Mucosa of descending colon (tissue), 3 donors: Measurements from ENCODE around the gene COLGALT1. TPM values are rescaled to one million over a fixed set of nuclear protein-coding genes. Genes with fewer than 3 reads are reported as not detected.

Experiments
- ATAC-seq: fragments of 200-7000 bp; cut with Tn5 transposase; one replicate; pipeline ENCODE4 v1.9.1; 2020; ENCODE audit warnings: mild to moderate bottlenecking, moderate library complexity
- DNase-seq, 3 donors: peaks; one replicate each; pipeline ENCODE4 v3.0.0-alpha.2; 2020
- H3K36me3 ChIP-seq: fragments of 200-600 bp; one replicate; pipeline ENCODE4 v1.8.0; 2021; ENCODE audit warnings: low read depth, mild to moderate bottlenecking
- H3K4me1 ChIP-seq: fragments of 200-600 bp; one replicate; pipeline ENCODE4 v1.8.0; 2021; ENCODE audit warnings: low read depth, mild to moderate bottlenecking
- H3K4me3 ChIP-seq: fragments of 200-600 bp; one replicate; pipeline ENCODE4 v1.8.0; 2021; ENCODE audit warnings: mild to moderate bottlenecking
- H3K9me3 ChIP-seq: fragments of 200-600 bp; one replicate; pipeline ENCODE4 v1.8.0; 2021; ENCODE audit warnings: mild to moderate bottlenecking
- CTCF ChIP-seq: fragments of 200-600 bp; IDR thresholded peaks from one replicate; pipeline ENCODE4 v1.8.0; 2022; ENCODE audit warnings: antibody characterized with exemption, mild to moderate bottlenecking
- intact Hi-C, 2 donors: fragments of 100-400 bp; cut with DNase I in 1 of 2; cut with micrococcal nuclease in 1 of 2; formaldehyde crosslinking; loops; one replicate each; pipeline versions ENCODE4 v1.11.0 to v1.11.1; 2022; cut with DNase I, micrococcal nuclease
- total RNA-seq, 3 donors: library from RNA; stranded (reverse); fragmentation: NEBNext Ultra II Directional in 2 of 3; extraction: Animal tissue kit (Norgen Biotek cat#: 25700) in 2 of 3; gene quantifications; one replicate each; pipeline versions ENCODE4 v1.2.1 to v1.2.4, GENCODE V29; 2021 to 2023
- donor health status: DM: no; HTN: no; CAD: no; lungs with moderate emphysema.
- donor health status: DM: no; HTN: no; CAD: no.
- donor health status: DM: no; HTN: yes; CAD: no.

Gene COLGALT1
- total RNA-seq, 3 donors from 2014 or later: 50.1 to 71.0 (median 50.8) TPM

DNA sequence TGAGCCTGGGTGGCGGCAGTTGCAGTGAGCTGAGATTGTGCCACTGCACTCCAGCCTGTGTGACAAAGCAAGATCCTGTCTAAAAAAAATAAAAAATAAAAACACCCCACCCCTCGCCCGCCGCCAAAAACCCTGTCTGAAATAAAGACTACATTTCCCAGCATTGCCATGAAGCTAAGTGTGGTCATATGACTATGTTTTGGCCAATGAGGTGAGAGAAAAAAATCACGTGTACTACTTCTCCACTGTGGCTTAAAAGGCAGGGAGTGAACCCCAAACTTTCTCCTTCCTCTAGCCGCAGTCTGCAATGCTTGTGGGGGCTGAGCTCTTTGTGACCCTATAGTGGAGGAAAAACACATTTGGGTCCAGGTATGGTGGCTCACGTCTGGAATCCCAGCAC lies 54.9 kb downstream of the COLGALT1 start:
- Histone ChIP-seq H3K9me3 (no peaks in the 10 kb centered on the region), H3K4me1 (peaks cover 6% of the 10 kb centered on the region), H3K36me3 (no peaks in the 10 kb centered on the region), H3K4me3 (no peak overlapping the region)
- no peak for TF ChIP-seq CTCF
- no peak for DNase-seq
- ATAC-seq: no peak
- intact Hi-C loops: no loop called here

GRCh38 chr19:17611462-17612244 lies 56.2 kb downstream of the COLGALT1 start:
- Histone ChIP-seq H3K36me3 (no peaks in the 10 kb centered on the region), H3K4me1 (no peaks in the 10 kb centered on the region), H3K9me3 (no peaks in the 10 kb centered on the region), H3K4me3 (no peak overlapping the region)
- no peak for DNase-seq
- no peak for TF ChIP-seq CTCF
- intact Hi-C loops: no loop called here
- no peak for ATAC-seq

DNA sequence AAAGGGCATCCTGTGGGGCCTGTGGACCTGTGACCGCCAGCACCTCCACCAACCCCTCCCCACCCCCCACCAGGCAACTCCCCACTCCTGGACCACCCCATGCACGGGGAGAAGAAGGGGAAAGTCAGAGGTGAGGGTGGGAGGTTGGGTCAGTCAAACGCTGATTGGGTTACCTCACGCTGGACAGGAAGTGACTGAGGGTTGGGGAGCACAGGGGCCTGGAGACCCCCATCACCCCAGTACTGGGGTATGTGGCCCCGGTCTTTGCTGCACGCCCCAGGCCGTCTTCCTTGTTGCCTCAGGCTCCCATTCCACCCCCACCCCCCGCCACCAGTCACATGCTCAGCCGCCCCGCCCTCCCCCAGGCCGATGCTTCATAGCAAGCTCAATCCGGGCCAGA lies 59.0 kb downstream of the COLGALT1 start:
- Histone ChIP-seq H3K4me1 (no peaks in the 10 kb centered on the region), H3K4me3 (no peak overlapping the region), H3K9me3 (no peaks in the 10 kb centered on the region), H3K36me3 (no peaks in the 10 kb centered on the region)
- DNase-seq (no peak), ATAC-seq (no peak)
- intact Hi-C loops: no loop called here
- TF ChIP-seq CTCF: no peak

GRCh38 chr19:17615889-17616685 lies 60.6 kb downstream of the COLGALT1 start:
- peak in 1 of 3 donors; percentile 19 for DNase-seq
- ATAC-seq: no peak
- no peak for TF ChIP-seq CTCF
- H3K4me1 ChIP-seq: no peaks in the 10 kb centered on the region
- no peaks in the 10 kb centered on the region for H3K9me3 ChIP-seq
- no peak overlapping the region for H3K4me3 ChIP-seq
- H3K36me3 ChIP-seq: no peaks in the 10 kb centered on the region
- intact Hi-C loops: no loop called here

- Histone ChIP-seq H3K9me3 (no peaks in the 10 kb centered on the region), H3K4me1 (no peaks in the 10 kb centered on the region), H3K36me3 (no peaks in the 10 kb centered on the region)
These were observed 61.2 kb downstream of the COLGALT1 start for GRCh38 chr19:17616686-17616960.

More at GRCh38 chr19:17616686-17616960, 61.2 kb downstream of the COLGALT1 start:
- ATAC-seq: no peak
- intact Hi-C loops: no loop called here
- TF ChIP-seq CTCF: no peak
- DNase-seq: no peak
- H3K4me3 ChIP-seq: no peak overlapping the region
